ENCODE measurements around the gene SERPINB10. TPM values are rescaled to one million over a fixed set of nuclear protein-coding genes. Genes with fewer than 3 reads are reported as not detected.

Gene SERPINB10
- total and polyA plus RNA-seq, 9 of the 15 experiments (the other 6 are each of a cell fraction or from before 2014, with no cell fraction given): not detected

DNA sequence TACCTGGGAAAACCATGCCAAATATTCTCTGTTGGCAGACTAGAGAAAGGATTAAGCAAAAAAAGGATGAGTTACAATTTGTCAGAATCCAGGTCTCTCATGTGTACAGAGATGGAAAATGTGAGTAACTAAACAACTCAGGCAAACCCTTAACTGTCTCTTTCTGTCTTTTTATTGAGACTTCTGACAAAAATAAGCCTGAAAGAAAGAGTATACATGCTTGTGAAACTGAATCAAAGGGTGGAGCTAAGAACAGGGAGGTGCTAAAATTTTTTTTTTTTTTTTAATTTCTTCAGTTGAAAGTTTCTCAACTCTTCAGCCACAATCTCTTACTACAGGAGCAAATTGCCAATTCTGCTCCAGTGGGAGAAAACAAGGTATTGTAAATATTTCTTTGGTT, at the start of gene SERPINB10 (continued):
- TF ChIP-seq, protein P1, sequence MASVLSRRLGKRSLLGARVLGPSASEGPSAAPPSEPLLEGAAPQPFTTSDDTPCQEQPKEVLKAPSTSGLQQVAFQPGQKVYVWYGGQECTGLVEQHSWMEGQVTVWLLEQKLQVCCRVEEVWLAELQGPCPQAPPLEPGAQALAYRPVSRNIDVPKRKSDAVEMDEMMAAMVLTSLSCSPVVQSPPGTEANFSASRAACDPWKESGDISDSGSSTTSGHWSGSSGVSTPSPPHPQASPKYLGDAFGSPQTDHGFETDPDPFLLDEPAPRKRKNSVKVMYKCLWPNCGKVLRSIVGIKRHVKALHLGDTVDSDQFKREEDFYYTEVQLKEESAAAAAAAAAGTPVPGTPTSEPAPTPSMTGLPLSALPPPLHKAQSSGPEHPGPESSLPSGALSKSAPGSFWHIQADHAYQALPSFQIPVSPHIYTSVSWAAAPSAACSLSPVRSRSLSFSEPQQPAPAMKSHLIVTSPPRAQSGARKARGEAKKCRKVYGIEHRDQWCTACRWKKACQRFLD (CRISPR knock-in tag; IDR thresholded peaks at IDR 0.05): no peak
- TF ChIP-seq, protein P2, sequence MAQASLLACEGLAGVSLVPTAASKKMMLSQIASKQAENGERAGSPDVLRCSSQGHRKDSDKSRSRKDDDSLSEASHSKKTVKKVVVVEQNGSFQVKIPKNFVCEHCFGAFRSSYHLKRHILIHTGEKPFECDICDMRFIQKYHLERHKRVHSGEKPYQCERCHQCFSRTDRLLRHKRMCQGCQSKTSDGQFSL (CRISPR knock-in tag; IDR thresholded peaks at IDR 0.05): no peak
- TF ChIP-seq, protein P2 (tag; IDR thresholded peaks at IDR 0.05): no peak
- TF ChIP-seq, protein P3, sequence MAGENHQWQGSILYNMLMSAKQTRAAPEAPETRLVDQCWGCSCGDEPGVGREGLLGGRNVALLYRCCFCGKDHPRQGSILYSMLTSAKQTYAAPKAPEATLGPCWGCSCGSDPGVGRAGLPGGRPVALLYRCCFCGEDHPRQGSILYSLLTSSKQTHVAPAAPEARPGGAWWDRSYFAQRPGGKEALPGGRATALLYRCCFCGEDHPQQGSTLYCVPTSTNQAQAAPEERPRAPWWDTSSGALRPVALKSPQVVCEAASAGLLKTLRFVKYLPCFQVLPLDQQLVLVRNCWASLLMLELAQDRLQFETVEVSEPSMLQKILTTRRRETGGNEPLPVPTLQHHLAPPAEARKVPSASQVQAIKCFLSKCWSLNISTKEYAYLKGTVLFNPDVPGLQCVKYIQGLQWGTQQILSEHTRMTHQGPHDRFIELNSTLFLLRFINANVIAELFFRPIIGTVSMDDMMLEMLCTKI (IDR thresholded peaks at IDR 0.05; ENCODE audit: partially characterized antibody): no peak

DNA sequence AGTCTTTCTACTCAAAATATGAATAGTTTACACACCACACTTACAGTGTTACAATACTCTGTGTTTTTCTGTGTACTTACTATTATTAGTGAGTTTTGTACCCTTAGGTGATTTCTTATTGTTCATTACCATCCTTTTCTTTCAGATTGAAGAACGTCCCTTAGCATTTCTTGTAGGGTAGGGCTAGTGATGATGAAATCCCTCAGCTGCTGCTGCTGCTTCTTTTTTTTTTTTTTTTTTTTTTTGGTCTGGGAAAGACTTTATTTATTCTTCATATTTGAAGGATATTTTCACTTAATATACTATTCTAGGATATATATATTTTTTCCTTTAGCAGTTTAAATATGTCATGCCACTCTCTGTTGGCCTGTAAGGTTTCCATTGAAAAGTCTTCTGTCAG, 49.3 kb upstream of the SERPINB10 start:
- Histone ChIP-seq H4K20me1 (replicated peaks; ENCODE audit: control insufficient read depth, insufficient read depth, low read length) (no peaks in the 10 kb centered on the region), H3K27me3 (ENCODE audit: control insufficient read depth in 2 of 2, insufficient read depth in 2 of 2, low read length in 2 of 2) (no peaks in the 10 kb centered on the region), H3K4me2 (ENCODE audit: insufficient read depth, low read length) (no peak overlapping the region), H3K9me1 (ENCODE audit: control insufficient read depth, insufficient read depth, low read length) (no peaks in the 10 kb centered on the region), H3K4me3 (no peak overlapping the region), H3K79me2 (ENCODE audit: control insufficient read depth, insufficient read depth, low read length) (no peaks in the 10 kb centered on the region), H2AFZ (ENCODE audit: low read depth, low read length) (no peak overlapping the region), H3K36me3 (ENCODE audit: control insufficient read depth, insufficient read depth, low read length) (no peaks in the 10 kb centered on the region), H3K9ac (ENCODE audit: insufficient read depth in 1 of 2, low read depth in 2 of 2, low read length in 2 of 2) (no peak overlapping the region), H3K9me3 (replicated peaks; ENCODE audit: control insufficient read depth, insufficient read depth, low read depth, low read length) (no peaks in the 10 kb centered on the region), H3K27ac (ENCODE audit: extremely low read depth, low read depth, low read length) (no peak overlapping the region), H3K4me1 (replicated peaks in 1 of 2; ENCODE audit: control insufficient read depth in 2 of 2, insufficient read depth in 2 of 2, low read length in 2 of 2) (no peaks in the 10 kb centered on the region)
- no peak for DNase-seq (ENCODE audit: extremely low read depth in 1 of 4, low spot score in 3 of 4)
- FAIRE-seq: no peak
- ChIA-PET POLR2A (interaction anchor here (0.6 kb wide), 1 partner anchor 135 kb away, joined by 3 read pairs; no protein-coding TSS in a partner anchor), CTCF (ENCODE audit: low intra/inter-chr PET ratio) (no interaction called here)
- BruUV-seq (replicated peaks): no TSS peak
- no peak for ATAC-seq
- 6% methylated on average over 1 of the region's 1 CpG for WGBS (ENCODE audit: insufficient coverage, low coverage, missing lambda C conversion rate)
- in situ Hi-C loops (cut with MboI) (no loop called here), intact Hi-C loops (cut with micrococcal nuclease) (no loop called here)
- TF ChIP-seq, protein P4, sequence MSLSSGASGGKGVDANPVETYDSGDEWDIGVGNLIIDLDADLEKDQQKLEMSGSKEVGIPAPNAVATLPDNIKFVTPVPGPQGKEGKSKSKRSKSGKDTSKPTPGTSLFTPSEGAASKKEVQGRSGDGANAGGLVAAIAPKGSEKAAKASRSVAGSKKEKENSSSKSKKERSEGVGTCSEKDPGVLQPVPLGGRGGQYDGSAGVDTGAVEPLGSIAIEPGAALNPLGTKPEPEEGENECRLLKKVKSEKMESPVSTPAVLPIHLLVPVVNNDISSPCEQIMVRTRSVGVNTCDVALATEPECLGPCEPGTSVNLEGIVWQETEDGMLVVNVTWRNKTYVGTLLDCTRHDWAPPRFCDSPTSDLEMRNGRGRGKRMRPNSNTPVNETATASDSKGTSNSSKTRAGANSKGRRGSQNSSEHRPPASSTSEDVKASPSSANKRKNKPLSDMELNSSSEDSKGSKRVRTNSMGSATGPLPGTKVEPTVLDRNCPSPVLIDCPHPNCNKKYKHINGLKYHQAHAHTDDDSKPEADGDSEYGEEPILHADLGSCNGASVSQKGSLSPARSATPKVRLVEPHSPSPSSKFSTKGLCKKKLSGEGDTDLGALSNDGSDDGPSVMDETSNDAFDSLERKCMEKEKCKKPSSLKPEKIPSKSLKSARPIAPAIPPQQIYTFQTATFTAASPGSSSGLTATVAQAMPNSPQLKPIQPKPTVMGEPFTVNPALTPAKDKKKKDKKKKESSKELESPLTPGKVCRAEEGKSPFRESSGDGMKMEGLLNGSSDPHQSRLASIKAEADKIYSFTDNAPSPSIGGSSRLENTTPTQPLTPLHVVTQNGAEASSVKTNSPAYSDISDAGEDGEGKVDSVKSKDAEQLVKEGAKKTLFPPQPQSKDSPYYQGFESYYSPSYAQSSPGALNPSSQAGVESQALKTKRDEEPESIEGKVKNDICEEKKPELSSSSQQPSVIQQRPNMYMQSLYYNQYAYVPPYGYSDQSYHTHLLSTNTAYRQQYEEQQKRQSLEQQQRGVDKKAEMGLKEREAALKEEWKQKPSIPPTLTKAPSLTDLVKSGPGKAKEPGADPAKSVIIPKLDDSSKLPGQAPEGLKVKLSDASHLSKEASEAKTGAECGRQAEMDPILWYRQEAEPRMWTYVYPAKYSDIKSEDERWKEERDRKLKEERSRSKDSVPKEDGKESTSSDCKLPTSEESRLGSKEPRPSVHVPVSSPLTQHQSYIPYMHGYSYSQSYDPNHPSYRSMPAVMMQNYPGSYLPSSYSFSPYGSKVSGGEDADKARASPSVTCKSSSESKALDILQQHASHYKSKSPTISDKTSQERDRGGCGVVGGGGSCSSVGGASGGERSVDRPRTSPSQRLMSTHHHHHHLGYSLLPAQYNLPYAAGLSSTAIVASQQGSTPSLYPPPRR (CRISPR knock-in tag; IDR thresholded peaks at IDR 0.05; ENCODE audit: borderline replicate concordance): no peak
